Progenitor cell of endocrine pancreas (in vitro differentiated cells): ENCODE data around the gene ZFR2. TPM values are rescaled to one million over a fixed set of nuclear protein-coding genes. Genes with fewer than 3 reads are reported as not detected.

ENCODE experiments used
- DNase-seq: peaks from one replicate; pipeline ENCODE4 v3.0.0; 2021; ENCODE audit warnings: low spot score; ENCODE audit not compliant: unreplicated experiment
- H3K27ac Mint-ChIP-seq: 2 replicates; pipeline ENCODE4 v1.8.0; 2021; ENCODE audit warnings: mild to moderate bottlenecking, moderate library complexity, mixed read lengths
- H3K27me3 Mint-ChIP-seq: 2 replicates; pipeline ENCODE4 v1.8.0; 2021; ENCODE audit warnings: mixed read lengths
- H3K36me3 Mint-ChIP-seq: 2 replicates; pipeline ENCODE4 v1.8.0; 2022; ENCODE audit warnings: mixed read lengths; ENCODE audit not compliant: insufficient read depth
- H3K4me1 Mint-ChIP-seq: 2 replicates; pipeline ENCODE4 v1.8.0; 2021; ENCODE audit warnings: low read depth, mixed read lengths
- H3K4me3 Mint-ChIP-seq: 2 replicates; pipeline ENCODE4 v1.8.0; 2021; ENCODE audit warnings: low read depth, mild to moderate bottlenecking, moderate library complexity, mixed read lengths
- H3K9me3 Mint-ChIP-seq: 2 replicates; pipeline ENCODE4 v1.8.0; 2021; ENCODE audit warnings: low read depth, mixed read lengths
- CTCF ChIP-seq: fragments of 200-600 bp; sonication (generic); IDR thresholded peaks from one replicate; pipeline ENCODE4 v1.5.0; 2021; ENCODE audit warnings: antibody characterized with exemption, mild to moderate bottlenecking; ENCODE audit not compliant: unreplicated experiment
- total RNA-seq: library from RNA; stranded (reverse); gene quantifications from 2 replicates; pipeline ENCODE4 v1.2.1, GENCODE V29; 2021

The ZFR2 gene
- total RNA-seq, 1 donor from 2014 or later: 3.5 TPM

GRCh38 chr19:3778104-3778867 lies 90.6 kb downstream of the ZFR2 start:
- Mint-ChIP-seq H3K36me3 (peaks cover 5% of the 10 kb centered on the region), H3K4me1 (no peaks in the 10 kb centered on the region), H3K9me3 (peaks cover 11% of the 10 kb centered on the region), H3K27me3 (peaks cover 6% of the 10 kb centered on the region), H3K27ac (no peak overlapping the region), H3K4me3 (no peak overlapping the region)
- TF ChIP-seq CTCF: no peak
- no peak for DNase-seq

GRCh38 chr19:3776479-3777040 lies 92.3 kb downstream of the ZFR2 start:
- Mint-ChIP-seq H3K27me3 (no peaks in the 10 kb centered on the region), H3K36me3 (peaks cover 1% of the 10 kb centered on the region), H3K9me3 (peaks cover 3% of the 10 kb centered on the region), H3K27ac (no peak overlapping the region), H3K4me1 (no peaks in the 10 kb centered on the region), H3K4me3 (no peak overlapping the region)
- DNase-seq: no peak
- TF ChIP-seq CTCF: no peak

GRCh38 chr19:3775831-3776230 lies 93.0 kb downstream of the ZFR2 start:
- Mint-ChIP-seq H3K4me1 (no peaks in the 10 kb centered on the region), H3K27ac (no peak overlapping the region), H3K9me3 (no peaks in the 10 kb centered on the region), H3K4me3 (no peak overlapping the region), H3K27me3 (no peaks in the 10 kb centered on the region), H3K36me3 (no peaks in the 10 kb centered on the region)
- no peak for TF ChIP-seq CTCF
- DNase-seq: no peak

- Mint-ChIP-seq H3K4me1 (no peaks in the 10 kb centered on the region), H3K27me3 (no peaks in the 10 kb centered on the region), H3K9me3 (no peaks in the 10 kb centered on the region), H3K27ac (no peak overlapping the region), H3K36me3 (no peaks in the 10 kb centered on the region), H3K4me3 (no peak overlapping the region)
- TF ChIP-seq CTCF: no peak
- DNase-seq: no peak
These were observed 93.5 kb downstream of the ZFR2 start for GRCh38 chr19:3775374-3775711.

- no peaks in the 10 kb centered on the region for H3K27me3 Mint-ChIP-seq
- no peak for TF ChIP-seq CTCF
- H3K9me3 Mint-ChIP-seq: no peaks in the 10 kb centered on the region
- H3K27ac Mint-ChIP-seq: no peak overlapping the region
- no peaks in the 10 kb centered on the region for H3K36me3 Mint-ChIP-seq
- no peaks in the 10 kb centered on the region for H3K4me1 Mint-ChIP-seq
- H3K4me3 Mint-ChIP-seq: no peak overlapping the region
- DNase-seq: no peak
These were observed 94.0 kb downstream of the ZFR2 start for GRCh38 chr19:3774621-3775373.
